Measurements from ENCODE around the gene SLC5A11. TPM values are rescaled to one million over a fixed set of nuclear protein-coding genes. Genes with fewer than 3 reads are reported as not detected.
A peak's percentile ranks its signal among the peaks of the same experiment; 100 is the strongest.

SLC5A11 gene
- total and polyA plus RNA-seq, 2 of the 13 experiments (the other 11 are each of a cell fraction or from before 2014, with no cell fraction given) = 1.2 to 3.3 TPM

DNA sequence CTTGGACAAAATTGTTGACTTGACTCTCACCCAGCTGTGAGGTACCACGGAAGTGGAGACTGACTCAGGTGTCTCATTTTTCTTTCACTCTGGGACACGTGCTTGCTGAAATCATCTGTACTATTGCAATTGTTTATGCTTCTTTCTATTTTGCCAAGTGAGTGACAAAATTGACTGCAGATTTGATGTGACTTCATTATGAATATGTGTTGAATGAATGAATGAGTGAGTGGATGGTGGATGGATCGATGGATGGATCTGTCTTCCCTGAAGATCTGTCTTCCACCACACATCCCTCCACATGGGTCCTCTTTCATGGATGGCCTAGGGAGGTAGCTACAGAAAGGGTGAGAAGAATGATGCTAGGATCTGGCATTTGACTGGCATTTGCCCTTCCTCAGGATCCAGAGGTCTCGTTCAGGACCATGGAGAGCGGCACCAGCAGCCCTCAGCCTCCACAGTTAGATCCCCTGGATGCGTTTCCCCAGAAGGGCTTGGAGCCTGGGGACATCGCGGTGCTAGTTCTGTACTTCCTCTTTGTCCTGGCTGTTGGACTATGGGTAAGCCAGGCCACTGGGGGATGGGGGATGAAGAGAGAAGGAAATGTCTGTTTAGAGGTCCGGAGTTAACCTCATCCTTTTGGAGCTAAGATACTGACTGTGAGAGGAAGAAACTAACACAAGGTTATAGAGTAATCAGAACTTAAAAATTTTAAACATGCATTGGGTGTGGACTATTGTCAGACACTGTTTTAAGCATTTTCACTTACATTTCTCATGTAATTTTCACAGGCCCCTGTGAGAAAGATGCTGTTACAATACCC lies 12.7 kb downstream of the SLC5A11 start (continued):
- TF ChIP-seq, protein P1, sequence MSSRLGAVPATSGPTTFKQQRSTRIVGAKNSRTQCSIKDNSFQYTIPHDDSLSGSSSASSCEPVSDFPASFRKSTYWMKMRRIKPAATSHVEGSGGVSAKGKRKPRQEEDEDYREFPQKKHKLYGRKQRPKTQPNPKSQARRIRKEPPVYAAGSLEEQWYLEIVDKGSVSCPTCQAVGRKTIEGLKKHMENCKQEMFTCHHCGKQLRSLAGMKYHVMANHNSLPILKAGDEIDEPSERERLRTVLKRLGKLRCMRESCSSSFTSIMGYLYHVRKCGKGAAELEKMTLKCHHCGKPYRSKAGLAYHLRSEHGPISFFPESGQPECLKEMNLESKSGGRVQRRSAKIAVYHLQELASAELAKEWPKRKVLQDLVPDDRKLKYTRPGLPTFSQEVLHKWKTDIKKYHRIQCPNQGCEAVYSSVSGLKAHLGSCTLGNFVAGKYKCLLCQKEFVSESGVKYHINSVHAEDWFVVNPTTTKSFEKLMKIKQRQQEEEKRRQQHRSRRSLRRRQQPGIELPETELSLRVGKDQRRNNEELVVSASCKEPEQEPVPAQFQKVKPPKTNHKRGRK (CRISPR knock-in tag; IDR thresholded peaks at IDR 0.05) = peak; percentile 86; the same call in 1 of the 2 replicates
- TF ChIP-seq PITX1 (CRISPR knock-in tag; IDR thresholded peaks at IDR 0.05) (peak; percentile 78), ZNF331 (CRISPR knock-in tag; IDR thresholded peaks at IDR 0.05) (peak; percentile 96), HDAC2 (CRISPR knock-in tag; IDR thresholded peaks at IDR 0.05) (peak; percentile 92), ZNF572 (CRISPR knock-in tag; IDR thresholded peaks at IDR 0.05) (no peak), CBX5 (CRISPR knock-in tag; IDR thresholded peaks at IDR 0.05; ENCODE audit: borderline replicate concordance) (peak; percentile 88; the same call in 1 of the 2 replicates), MEF2D (CRISPR knock-in tag; IDR thresholded peaks at IDR 0.05) (peak; percentile 91), ZFYVE20 (CRISPR knock-in tag; IDR thresholded peaks at IDR 0.05; ENCODE audit: borderline replicate concordance, low read depth) (peak; percentile 83; the same call in 1 of the 2 replicates), ZNF468 (CRISPR knock-in tag; IDR thresholded peaks at IDR 0.05) (peak; percentile 80; the same call in 1 of the 2 replicates), TRIM24 (CRISPR knock-in tag; IDR thresholded peaks at IDR 0.05) (no peak), ATF7-NPFF (CRISPR knock-in tag; IDR thresholded peaks at IDR 0.05; ENCODE audit: low read depth) (peak; percentile 78), ZNF333 (CRISPR knock-in tag; IDR thresholded peaks at IDR 0.05; ENCODE audit: borderline replicate concordance) (peak; percentile 90), GATA4 (IDR thresholded peaks at IDR 0.05; ENCODE audit: borderline replicate concordance, low read depth) (no peak), ZNF382 (CRISPR knock-in tag; IDR thresholded peaks at IDR 0.05; ENCODE audit: borderline replicate concordance) (no peak), EED (CRISPR knock-in tag; IDR thresholded peaks at IDR 0.05) (no peak; the same call in 1 of the 2 replicates)
- TF ChIP-seq, protein P2, sequence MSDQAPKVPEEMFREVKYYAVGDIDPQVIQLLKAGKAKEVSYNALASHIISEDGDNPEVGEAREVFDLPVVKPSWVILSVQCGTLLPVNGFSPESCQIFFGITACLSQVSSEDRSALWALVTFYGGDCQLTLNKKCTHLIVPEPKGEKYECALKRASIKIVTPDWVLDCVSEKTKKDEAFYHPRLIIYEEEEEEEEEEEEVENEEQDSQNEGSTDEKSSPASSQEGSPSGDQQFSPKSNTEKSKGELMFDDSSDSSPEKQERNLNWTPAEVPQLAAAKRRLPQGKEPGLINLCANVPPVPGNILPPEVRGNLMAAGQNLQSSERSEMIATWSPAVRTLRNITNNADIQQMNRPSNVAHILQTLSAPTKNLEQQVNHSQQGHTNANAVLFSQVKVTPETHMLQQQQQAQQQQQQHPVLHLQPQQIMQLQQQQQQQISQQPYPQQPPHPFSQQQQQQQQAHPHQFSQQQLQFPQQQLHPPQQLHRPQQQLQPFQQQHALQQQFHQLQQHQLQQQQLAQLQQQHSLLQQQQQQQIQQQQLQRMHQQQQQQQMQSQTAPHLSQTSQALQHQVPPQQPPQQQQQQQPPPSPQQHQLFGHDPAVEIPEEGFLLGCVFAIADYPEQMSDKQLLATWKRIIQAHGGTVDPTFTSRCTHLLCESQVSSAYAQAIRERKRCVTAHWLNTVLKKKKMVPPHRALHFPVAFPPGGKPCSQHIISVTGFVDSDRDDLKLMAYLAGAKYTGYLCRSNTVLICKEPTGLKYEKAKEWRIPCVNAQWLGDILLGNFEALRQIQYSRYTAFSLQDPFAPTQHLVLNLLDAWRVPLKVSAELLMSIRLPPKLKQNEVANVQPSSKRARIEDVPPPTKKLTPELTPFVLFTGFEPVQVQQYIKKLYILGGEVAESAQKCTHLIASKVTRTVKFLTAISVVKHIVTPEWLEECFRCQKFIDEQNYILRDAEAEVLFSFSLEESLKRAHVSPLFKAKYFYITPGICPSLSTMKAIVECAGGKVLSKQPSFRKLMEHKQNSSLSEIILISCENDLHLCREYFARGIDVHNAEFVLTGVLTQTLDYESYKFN (CRISPR knock-in tag; conservative IDR thresholded peaks at IDR 0.05) = peak; percentile 46
- TF ChIP-seq, protein P3, sequence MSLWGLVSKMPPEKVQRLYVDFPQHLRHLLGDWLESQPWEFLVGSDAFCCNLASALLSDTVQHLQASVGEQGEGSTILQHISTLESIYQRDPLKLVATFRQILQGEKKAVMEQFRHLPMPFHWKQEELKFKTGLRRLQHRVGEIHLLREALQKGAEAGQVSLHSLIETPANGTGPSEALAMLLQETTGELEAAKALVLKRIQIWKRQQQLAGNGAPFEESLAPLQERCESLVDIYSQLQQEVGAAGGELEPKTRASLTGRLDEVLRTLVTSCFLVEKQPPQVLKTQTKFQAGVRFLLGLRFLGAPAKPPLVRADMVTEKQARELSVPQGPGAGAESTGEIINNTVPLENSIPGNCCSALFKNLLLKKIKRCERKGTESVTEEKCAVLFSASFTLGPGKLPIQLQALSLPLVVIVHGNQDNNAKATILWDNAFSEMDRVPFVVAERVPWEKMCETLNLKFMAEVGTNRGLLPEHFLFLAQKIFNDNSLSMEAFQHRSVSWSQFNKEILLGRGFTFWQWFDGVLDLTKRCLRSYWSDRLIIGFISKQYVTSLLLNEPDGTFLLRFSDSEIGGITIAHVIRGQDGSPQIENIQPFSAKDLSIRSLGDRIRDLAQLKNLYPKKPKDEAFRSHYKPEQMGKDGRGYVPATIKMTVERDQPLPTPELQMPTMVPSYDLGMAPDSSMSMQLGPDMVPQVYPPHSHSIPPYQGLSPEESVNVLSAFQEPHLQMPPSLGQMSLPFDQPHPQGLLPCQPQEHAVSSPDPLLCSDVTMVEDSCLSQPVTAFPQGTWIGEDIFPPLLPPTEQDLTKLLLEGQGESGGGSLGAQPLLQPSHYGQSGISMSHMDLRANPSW (CRISPR knock-in tag; IDR thresholded peaks at IDR 0.05; ENCODE audit: borderline replicate concordance) = no peak
- TF ChIP-seq, protein P4, sequence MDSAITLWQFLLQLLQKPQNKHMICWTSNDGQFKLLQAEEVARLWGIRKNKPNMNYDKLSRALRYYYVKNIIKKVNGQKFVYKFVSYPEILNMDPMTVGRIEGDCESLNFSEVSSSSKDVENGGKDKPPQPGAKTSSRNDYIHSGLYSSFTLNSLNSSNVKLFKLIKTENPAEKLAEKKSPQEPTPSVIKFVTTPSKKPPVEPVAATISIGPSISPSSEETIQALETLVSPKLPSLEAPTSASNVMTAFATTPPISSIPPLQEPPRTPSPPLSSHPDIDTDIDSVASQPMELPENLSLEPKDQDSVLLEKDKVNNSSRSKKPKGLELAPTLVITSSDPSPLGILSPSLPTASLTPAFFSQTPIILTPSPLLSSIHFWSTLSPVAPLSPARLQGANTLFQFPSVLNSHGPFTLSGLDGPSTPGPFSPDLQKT (CRISPR knock-in tag; IDR thresholded peaks at IDR 0.05; ENCODE audit: borderline replicate concordance) = no peak
- TF ChIP-seq, protein P5, sequence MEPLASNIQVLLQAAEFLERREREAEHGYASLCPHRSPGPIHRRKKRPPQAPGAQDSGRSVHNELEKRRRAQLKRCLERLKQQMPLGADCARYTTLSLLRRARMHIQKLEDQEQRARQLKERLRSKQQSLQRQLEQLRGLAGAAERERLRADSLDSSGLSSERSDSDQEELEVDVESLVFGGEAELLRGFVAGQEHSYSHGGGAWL (CRISPR knock-in tag; IDR thresholded peaks at IDR 0.05) = peak; percentile 98

Data from HepG2 (cell line).